Activated CD8-positive, alpha-beta T cell treated with anti-CD3 and anti-CD28 coated beads for 36 hours (primary cell): Measurements from ENCODE around the gene COMMD3. TPM values are rescaled to one million over a fixed set of nuclear protein-coding genes. Genes with fewer than 3 reads are reported as not detected.

Experiments
- ATAC-seq: fragments of 200-7000 bp; cut with Tn5 transposase; one replicate; pipeline ENCODE4 v1.10.0; 2021; ENCODE audit warnings: mild to moderate bottlenecking, moderate library complexity
- CTCF ChIA-PET: fragments of 350-600 bp; sonication (Branson Sonifier 250); formaldehyde crosslinking; loops from one replicate; lab custom pipeline; 2021; ENCODE audit warnings: antibody characterized with exemption; lab: Charles Lee
- POLR2A ChIA-PET: fragments of 350-600 bp; sonication (Branson Sonifier 250); formaldehyde crosslinking; loops from one replicate; lab custom pipeline; 2021; ENCODE audit warnings: antibody characterized with exemption; lab: Charles Lee
- DNase-seq: peaks from one replicate; pipeline ENCODE4 v3.0.0-alpha.2; 2020
- H3K27ac Mint-ChIP-seq: one replicate; pipeline ENCODE4 v1.8.0; 2021; ENCODE audit warnings: mild to moderate bottlenecking, mixed read lengths
- H3K27me3 Mint-ChIP-seq: one replicate; pipeline ENCODE4 v1.8.0; 2021; ENCODE audit warnings: mixed read lengths
- H3K36me3 Mint-ChIP-seq: one replicate; pipeline ENCODE4 v1.8.0; 2021; ENCODE audit warnings: low read depth, mixed read lengths
- H3K4me1 Mint-ChIP-seq: one replicate; pipeline ENCODE4 v1.8.0; 2021; ENCODE audit warnings: low read depth, mixed read lengths
- H3K4me3 Mint-ChIP-seq: one replicate; pipeline ENCODE4 v1.8.0; 2021; ENCODE audit warnings: mild to moderate bottlenecking, moderate library complexity, mixed read lengths
- H3K9me3 Mint-ChIP-seq: one replicate; pipeline ENCODE4 v1.8.0; 2021; ENCODE audit warnings: mixed read lengths
- CTCF ChIP-seq: fragments of 200-600 bp; IDR thresholded peaks from one replicate; pipeline ENCODE4 v1.8.0; 2022; ENCODE audit warnings: antibody characterized with exemption, mild to moderate bottlenecking
- intact Hi-C: fragments of 100-400 bp; cut with micrococcal nuclease; formaldehyde crosslinking; loops from one replicate; pipeline ENCODE4 v1.10.0; 2022
- total RNA-seq, 2 experiments: library from RNA; stranded (reverse); gene quantifications; one replicate each; pipeline ENCODE4 v1.2.3, GENCODE V29; 2021

COMMD3 gene
- total RNA-seq, 2 experiments from 2014 or later, result 64.7 to 68.7 TPM

GRCh38 chr10:22285130-22285529 lies 31.1 kb upstream of the COMMD3 start:
- H3K4me3 Mint-ChIP-seq, result no peak overlapping the region
- peaks cover 7% of the 10 kb centered on the region for H3K27me3 Mint-ChIP-seq

GRCh38 chr10:22293747-22294404 lies 22.3 kb upstream of the COMMD3 start:
- DNase-seq (no peak), ATAC-seq (no peak)
- POLR2A ChIA-PET, result no interaction called here
- intact Hi-C loops, result no loop called here
- Mint-ChIP-seq H3K27ac (no peak overlapping the region), H3K36me3 (no peaks in the 10 kb centered on the region), H3K4me1 (no peaks in the 10 kb centered on the region), H3K27me3 (peaks cover 10% of the 10 kb centered on the region), H3K9me3 (no peaks in the 10 kb centered on the region), H3K4me3 (no peak overlapping the region)
- CTCF ChIA-PET, result no interaction called here
- no peak for TF ChIP-seq CTCF

More at GRCh38 chr10:22285130-22285529, 31.1 kb upstream of the COMMD3 start:
- no peaks in the 10 kb centered on the region for H3K9me3 Mint-ChIP-seq
- ATAC-seq, result no peak
- H3K36me3 Mint-ChIP-seq, result no peaks in the 10 kb centered on the region
- no peaks in the 10 kb centered on the region for H3K4me1 Mint-ChIP-seq
- DNase-seq, result no peak
- intact Hi-C loops, result no loop called here
- no peak for TF ChIP-seq CTCF
- POLR2A ChIA-PET, result no interaction called here
- H3K27ac Mint-ChIP-seq, result no peak overlapping the region
- CTCF ChIA-PET, result no interaction called here

- intact Hi-C loops, result no loop called here
- peaks cover 10% of the 10 kb centered on the region for H3K27me3 Mint-ChIP-seq
- H3K4me1 Mint-ChIP-seq, result no peaks in the 10 kb centered on the region
- H3K36me3 Mint-ChIP-seq, result no peaks in the 10 kb centered on the region
- no peak overlapping the region for H3K27ac Mint-ChIP-seq
- CTCF ChIA-PET, result no interaction called here
- no peak overlapping the region for H3K4me3 Mint-ChIP-seq
- ATAC-seq (no peak), DNase-seq (no peak)
- no peaks in the 10 kb centered on the region for H3K9me3 Mint-ChIP-seq
- POLR2A ChIA-PET, result no interaction called here
- TF ChIP-seq CTCF, result no peak
These were observed 21.5 kb upstream of the COMMD3 start for GRCh38 chr10:22294694-22295093.

- ATAC-seq (no peak), DNase-seq (no peak)
- no peaks in the 10 kb centered on the region for H3K4me1 Mint-ChIP-seq
- intact Hi-C loops, result no loop called here
- ChIA-PET POLR2A (no interaction called here), CTCF (no interaction called here)
- H3K36me3 Mint-ChIP-seq, result no peaks in the 10 kb centered on the region
- H3K9me3 Mint-ChIP-seq, result no peaks in the 10 kb centered on the region
- H3K27ac Mint-ChIP-seq, result no peak overlapping the region
- no peak for TF ChIP-seq CTCF
- no peak overlapping the region for H3K4me3 Mint-ChIP-seq
- H3K27me3 Mint-ChIP-seq, result peaks cover 9% of the 10 kb centered on the region
These were observed 15.0 kb upstream of the COMMD3 start for GRCh38 chr10:22301193-22301592.

- Mint-ChIP-seq H3K27ac (no peak overlapping the region), H3K4me1 (peaks cover 3% of the 10 kb centered on the region), H3K36me3 (no peaks in the 10 kb centered on the region), H3K4me3 (no peak overlapping the region), H3K9me3 (no peaks in the 10 kb centered on the region), H3K27me3 (peaks cover 9% of the 10 kb centered on the region)
- ChIA-PET POLR2A (no interaction called here), CTCF (no interaction called here)
- no peak for TF ChIP-seq CTCF
- intact Hi-C loops, result no loop called here
- DNase-seq, result no peak
- no peak for ATAC-seq
These were observed 12.7 kb upstream of the COMMD3 start for GRCh38 chr10:22303461-22303860.
